Peyer's patch (tissue), 4 donors: Measurements from ENCODE around the gene NLRP3. TPM values are rescaled to one million over a fixed set of nuclear protein-coding genes. Genes with fewer than 3 reads are reported as not detected.
"Not testable (repeated sequence)": the region's sequence is repeated elsewhere in the genome, so short reads cannot be mapped to it uniquely, and the experiment has no call there.

ENCODE experiments used
- DNase-seq, 3 donors: peaks; one replicate each; pipeline ENCODE4 v3.0.0-alpha.2; 2017 to 2019
- H3K27ac ChIP-seq, 4 donors: fragments of 200-600 bp; sonication (generic); one replicate each; pipeline ENCODE4 v1.5.1; 2016 to 2019
- H3K27me3 ChIP-seq, 2 donors: fragments of 200-600 bp; sonication (generic); one replicate each; pipeline ENCODE4 v1.5.1; 2019
- H3K36me3 ChIP-seq, 3 donors: fragments of 200-600 bp; sonication (generic); one replicate each; pipeline ENCODE4 v1.5.1; 2016 to 2019
- H3K4me1 ChIP-seq, 4 donors: fragments of 200-600 bp; sonication (generic); one replicate each; pipeline ENCODE4 v1.5.1; 2016 to 2019
- H3K4me3 ChIP-seq, 4 donors: fragments of 200-600 bp; sonication (generic); 1 replicate in 3 of 4; 2 replicates in 1 of 4; pipeline ENCODE4 v1.5.1; 2016 to 2019; ENCODE audit warnings: mild to moderate bottlenecking in 1 of 4
- H3K9me3 ChIP-seq, 4 donors: fragments of 200-600 bp; sonication (generic); one replicate each; pipeline ENCODE4 v1.5.1; 2016 to 2019; ENCODE audit warnings: mild to moderate bottlenecking in 1 of 4
- CTCF ChIP-seq, 6 experiments: fragments of 450-650 bp in 4 of 6; fragments of 200-600 bp in 2 of 6; sonication (generic) in 1 of 6; IDR thresholded peaks; one replicate each; pipeline ENCODE4 v1.5.1; 2017 to 2019; ENCODE audit warnings: antibody characterized with exemption in 6 of 6, mild to moderate bottlenecking in 3 of 6, moderate library complexity in 1 of 6
- POLR2A ChIP-seq, 2 donors: fragments of 450-650 bp; IDR thresholded peaks; one replicate each; pipeline ENCODE4 v1.5.1; 2017; ENCODE audit warnings: antibody characterized with exemption in 2 of 2, mild to moderate bottlenecking in 2 of 2, moderate library complexity in 2 of 2
- total RNA-seq, 4 donors: library from RNA; depleted of rRNA; stranded (reverse); fragments of >200 nt; gene quantifications; one replicate each; pipeline ENCODE4 v1.1.0, GENCODE V29; 2016

Gene NLRP3
- total RNA-seq, 4 donors from 2014 or later = 0.47 to 9.1 (median 0.67) TPM; not detected in 1

- Histone ChIP-seq H3K4me3 (no peak overlapping the region), H3K36me3 (no peaks in the 10 kb centered on the region), H3K27me3 (no peaks in the 10 kb centered on the region), H3K9me3 (no peaks in the 10 kb centered on the region), H3K27ac (no peak overlapping the region), H3K4me1 (no peaks in the 10 kb centered on the region)
- no peak for TF ChIP-seq CTCF (IDR thresholded peaks at IDR 0.05)
- TF ChIP-seq POLR2A (IDR thresholded peaks at IDR 0.05) = no peak
- DNase-seq = no peak
Measured at GRCh38 chr1:247471445-247472016, 55.6 kb downstream of the NLRP3 start.

GRCh38 chr1:247472035-247472434, 56.1 kb downstream of the NLRP3 start:
- H3K27me3 ChIP-seq = no peaks in the 10 kb centered on the region
- DNase-seq = no peak
- no peaks in the 10 kb centered on the region for H3K36me3 ChIP-seq
- no peaks in the 10 kb centered on the region for H3K9me3 ChIP-seq
- no peak overlapping the region for H3K4me3 ChIP-seq
- TF ChIP-seq POLR2A (IDR thresholded peaks at IDR 0.05) (no peak), CTCF (IDR thresholded peaks at IDR 0.05) (no peak)
- H3K4me1 ChIP-seq = no peaks in the 10 kb centered on the region
- no peak overlapping the region for H3K27ac ChIP-seq

GRCh38 chr1:247474367-247474766, 58.4 kb downstream of the NLRP3 start:
- Histone ChIP-seq H3K4me3 (no peak overlapping the region), H3K9me3 (no peaks in the 10 kb centered on the region), H3K27me3 (no peaks in the 10 kb centered on the region), H3K4me1 (no peaks in the 10 kb centered on the region), H3K27ac (no peak overlapping the region), H3K36me3 (no peaks in the 10 kb centered on the region)
- no peak for DNase-seq
- TF ChIP-seq CTCF (IDR thresholded peaks at IDR 0.05) = no peak
- no peak for TF ChIP-seq POLR2A (IDR thresholded peaks at IDR 0.05)

GRCh38 chr1:247475793-247476192, 59.8 kb downstream of the NLRP3 start:
- H3K4me1 ChIP-seq = no peaks in the 10 kb centered on the region
- peak overlapping the region in 1 of 4 donors; percentile 55 for H3K27ac ChIP-seq
- H3K4me3 ChIP-seq = no peak overlapping the region

GRCh38 chr1:247476328-247477058, 60.5 kb downstream of the NLRP3 start:
- H3K4me3 ChIP-seq, H3K27me3 ChIP-seq, H3K9me3 ChIP-seq, H3K4me1 ChIP-seq, H3K36me3 ChIP-seq: not testable (repeated sequence)
- DNase-seq = peak in 1 of 3 donors; percentile 56
- H3K27ac ChIP-seq = peak overlapping the region in 1 of 4 donors; percentile 55

More at GRCh38 chr1:247475793-247476192, 59.8 kb downstream of the NLRP3 start:
- Histone ChIP-seq H3K27me3 (no peaks in the 10 kb centered on the region), H3K9me3 (no peaks in the 10 kb centered on the region), H3K36me3 (no peaks in the 10 kb centered on the region)
- no peak for DNase-seq
- no peak for TF ChIP-seq POLR2A (IDR thresholded peaks at IDR 0.05)
- no peak for TF ChIP-seq CTCF (IDR thresholded peaks at IDR 0.05)

GRCh38 chr1:247482747-247483146, 66.8 kb downstream of the NLRP3 start:
- TF ChIP-seq POLR2A (IDR thresholded peaks at IDR 0.05) (no peak), CTCF (IDR thresholded peaks at IDR 0.05) (no peak)
- Histone ChIP-seq H3K27ac (no peak overlapping the region), H3K36me3 (no peaks in the 10 kb centered on the region), H3K27me3 (no peaks in the 10 kb centered on the region), H3K4me1 (no peaks in the 10 kb centered on the region), H3K4me3 (no peak overlapping the region), H3K9me3 (no peaks in the 10 kb centered on the region)
- DNase-seq = no peak
